ENCODE measurements around the gene ADGRG2.

Gene ADGRG2

DNA sequence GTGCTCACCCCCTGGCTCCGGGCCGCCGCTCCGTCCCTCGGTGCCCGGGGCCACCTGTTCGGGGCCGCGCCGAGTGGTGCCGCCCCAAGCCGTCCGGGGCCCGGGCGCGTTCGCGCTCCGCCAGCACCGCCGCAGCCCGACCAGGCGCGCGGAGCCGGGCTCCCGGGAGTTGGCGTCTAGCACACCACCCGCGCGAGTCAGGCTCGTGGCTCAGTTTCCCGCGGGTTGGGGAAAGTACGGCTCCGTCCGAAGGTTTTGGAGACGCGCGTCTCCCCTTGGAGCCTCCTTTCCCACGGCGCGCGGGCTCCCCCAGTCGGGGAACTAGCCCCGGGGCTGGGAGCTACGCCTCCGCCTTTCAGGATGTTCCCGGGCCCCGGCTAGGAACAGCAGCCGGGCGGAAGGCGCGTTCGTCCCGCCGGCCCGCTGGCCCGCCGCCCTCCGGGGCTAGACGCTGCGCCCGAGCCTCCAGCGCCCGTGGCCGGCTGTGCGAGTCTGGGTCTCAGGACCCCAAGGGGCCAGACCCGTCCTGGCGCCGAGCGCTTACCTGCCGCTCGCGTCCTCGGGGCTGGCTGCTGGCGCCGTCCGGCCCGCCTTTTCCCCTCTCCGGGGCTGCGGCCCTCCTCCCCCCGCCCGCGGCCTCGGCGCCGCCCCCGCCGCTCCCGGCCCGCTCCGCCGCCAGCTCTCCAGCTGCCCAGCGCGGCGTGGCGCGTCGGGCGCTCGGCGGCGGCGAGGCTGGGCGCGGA is at the start of gene ADGRG2:
Gene ADGRG2 (minus strand): TSS at position 571 of the 743 bp plus-strand sequence. CDS start 53,634 bp downstream, outside the sequence.
- no peak for DNase-seq

- no peak for DNase-seq
These were observed 46.3 kb upstream of the ADGRG2 start for GRCh38 chrX:19168609-19169008.

DNA sequence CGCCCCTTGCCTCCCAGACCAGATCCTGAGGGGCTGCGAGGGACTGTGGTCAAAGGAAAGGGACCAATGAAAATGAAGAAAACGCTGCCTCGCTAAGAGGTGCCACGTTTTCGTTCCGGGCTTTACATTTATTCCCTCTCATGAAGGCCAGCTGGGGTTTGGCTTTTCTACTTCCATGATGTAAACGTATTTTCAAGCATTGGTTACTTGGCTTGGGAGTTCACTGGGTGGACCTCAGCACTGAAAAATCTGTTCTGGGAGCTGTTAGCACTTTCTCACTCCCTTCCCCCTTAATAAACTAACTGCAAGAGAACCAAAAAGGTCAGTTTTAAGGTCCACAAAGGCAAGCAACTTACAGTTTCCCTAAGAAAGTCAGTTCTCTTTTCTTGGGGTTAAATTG is 40.6 kb upstream of the ADGRG2 start:
- no peak for DNase-seq

GRCh38 chrX:19156186-19156585 is 33.9 kb upstream of the ADGRG2 start:
- no peak for DNase-seq

GRCh38 chrX:19152762-19153161 is 30.5 kb upstream of the ADGRG2 start:
- no peak for DNase-seq

DNA sequence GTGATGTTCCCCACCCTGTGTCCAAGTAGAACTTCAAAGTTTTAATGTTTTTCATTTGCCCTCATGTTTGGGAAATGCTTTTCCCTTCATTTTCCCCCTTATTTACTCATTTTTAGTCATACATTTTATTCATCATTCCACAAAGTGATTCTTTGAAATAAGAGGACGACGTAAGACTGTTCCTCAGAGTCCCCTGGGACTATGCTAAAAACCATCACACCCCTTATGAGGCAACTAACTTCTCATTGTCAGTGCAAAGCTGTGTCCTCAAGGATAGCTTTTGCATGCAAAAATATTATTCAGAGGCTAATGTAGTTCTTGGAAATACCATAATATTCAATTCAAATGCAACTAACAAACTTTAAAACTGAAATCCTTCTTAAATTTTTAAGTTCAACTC is 14.8 kb upstream of the ADGRG2 start:
- no peak for DNase-seq

- DNase-seq, result no peak
These were observed 11.5 kb upstream of the ADGRG2 start for GRCh38 chrX:19133784-19134183.

DNA sequence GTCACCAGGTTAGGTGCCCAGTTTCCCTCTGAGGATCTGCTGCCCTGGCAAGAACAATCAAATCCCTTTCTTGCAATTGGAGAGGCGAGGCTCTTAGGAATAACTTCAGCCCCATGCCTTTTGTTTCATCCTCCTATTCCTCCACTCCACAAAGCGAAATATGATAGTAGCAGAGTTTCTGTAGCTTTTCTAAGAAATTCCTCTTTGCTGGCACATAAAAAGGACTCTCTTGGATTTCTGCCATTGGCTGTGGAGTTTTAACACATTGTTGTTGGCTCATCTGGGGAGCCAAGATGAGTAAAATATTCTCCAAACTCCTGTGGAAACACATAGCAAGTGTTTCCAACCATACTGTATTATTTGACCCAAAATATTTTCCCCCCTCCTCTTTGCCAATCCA is 11.0 kb upstream of the ADGRG2 start:
- no peak for DNase-seq

GRCh38 chrX:19130628-19131027 is 8.4 kb upstream of the ADGRG2 start:
- no peak for DNase-seq

GRCh38 chrX:19129694-19130093 is 7.4 kb upstream of the ADGRG2 start:
- no peak for DNase-seq

- DNase-seq, result no peak
These were observed 5.4 kb upstream of the ADGRG2 start for GRCh38 chrX:19127649-19128168.

DNA sequence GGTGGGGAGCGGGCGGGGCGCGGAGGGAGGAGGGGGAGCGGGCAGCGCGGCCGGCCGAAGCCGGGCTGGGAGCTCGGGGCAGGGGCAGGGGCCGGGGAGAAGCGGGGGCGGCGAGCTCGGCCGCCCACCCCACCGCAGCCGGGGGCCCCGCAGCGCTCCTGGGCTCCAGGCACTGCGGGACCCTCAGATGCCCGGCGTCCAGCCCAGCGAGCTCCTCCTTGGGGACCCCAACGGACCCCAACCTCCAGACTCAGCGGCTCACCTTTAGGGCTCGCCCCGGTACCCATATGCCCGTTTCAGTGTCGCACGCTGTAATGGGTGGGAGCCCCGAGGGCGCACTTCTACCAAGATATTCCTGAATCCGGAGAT is 357 bp upstream of the ADGRG2 start:
- DNase-seq, result no peak

DNA sequence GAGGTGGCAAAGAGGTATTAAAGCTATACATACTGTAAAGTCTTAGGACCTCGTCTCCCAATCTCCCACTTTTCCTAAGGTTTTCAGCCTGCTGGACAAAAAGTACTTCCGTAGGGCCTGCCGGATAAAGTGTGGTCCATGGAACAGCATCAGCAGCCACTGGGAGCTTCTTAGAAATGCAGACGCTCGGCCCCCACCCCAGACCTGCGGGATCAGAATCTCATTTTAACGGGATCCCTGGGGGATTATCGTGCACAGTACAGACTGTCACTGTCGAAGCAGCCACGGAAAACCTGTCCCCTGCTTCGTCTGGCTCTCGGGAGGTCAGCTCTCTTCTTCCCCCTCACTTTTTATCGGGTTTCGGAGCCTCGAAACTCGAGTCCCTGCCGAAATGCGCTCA is 802 bp downstream of the ADGRG2 start:
- no peak for DNase-seq

DNA sequence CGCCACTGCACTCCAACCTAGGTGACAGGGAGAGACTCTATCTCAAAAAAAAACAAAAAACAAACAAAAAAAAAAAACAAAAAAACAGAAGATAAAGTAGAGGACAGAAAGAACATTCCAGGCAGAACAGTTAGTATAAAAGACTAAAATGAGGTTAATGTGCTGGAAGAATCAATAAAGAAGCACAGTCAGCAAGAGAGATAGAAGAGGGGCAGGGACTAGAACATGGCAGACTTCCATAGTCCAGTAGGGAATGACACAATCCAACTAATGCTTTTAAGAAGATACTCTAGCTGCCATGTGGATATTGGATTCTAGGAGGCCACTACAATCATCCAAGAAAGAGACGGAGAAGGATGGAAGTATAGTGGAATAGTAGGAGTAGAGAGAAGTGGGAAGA is 11.6 kb downstream of the ADGRG2 start:
- no peak for DNase-seq

- no peak for DNase-seq
These were observed 15.2 kb downstream of the ADGRG2 start for GRCh38 chrX:19107035-19107434.

- no peak for DNase-seq
These were observed 21.7 kb downstream of the ADGRG2 start for GRCh38 chrX:19100586-19100985.

DNA sequence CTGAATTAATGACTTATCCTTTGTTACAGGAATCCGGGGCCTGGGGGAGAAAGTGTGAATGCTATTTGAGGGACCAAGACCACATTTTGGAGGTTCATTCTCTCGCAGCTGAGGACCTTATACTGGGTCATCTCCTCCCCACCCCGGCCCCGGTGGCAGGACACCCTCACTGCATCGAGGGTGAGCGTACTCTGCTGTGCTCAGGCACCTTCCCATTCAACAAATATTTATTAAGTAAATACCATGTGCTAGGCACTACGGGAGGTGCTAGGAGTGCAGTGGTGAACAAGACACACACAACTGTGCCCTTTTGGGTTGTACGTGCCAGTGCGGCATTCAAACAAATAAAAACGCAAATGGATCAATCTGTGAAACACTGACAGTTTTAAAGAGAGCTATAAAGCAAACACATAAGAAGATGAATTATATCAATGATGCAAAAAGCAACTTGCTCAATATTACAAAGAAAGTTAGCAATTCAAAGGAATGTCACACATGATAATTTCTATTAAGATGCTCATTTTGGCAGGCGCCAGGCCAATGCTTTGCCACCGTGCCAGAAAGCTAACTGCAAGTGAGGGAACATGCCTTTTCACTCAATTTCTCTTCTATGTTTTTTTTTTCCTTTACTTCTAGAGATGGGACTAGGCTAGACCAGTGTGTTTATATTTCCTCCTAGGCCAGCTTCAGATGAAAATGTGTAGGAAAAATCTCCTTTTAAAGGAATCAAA is 24.6 kb downstream of the ADGRG2 start:
- no peak for DNase-seq

DNA sequence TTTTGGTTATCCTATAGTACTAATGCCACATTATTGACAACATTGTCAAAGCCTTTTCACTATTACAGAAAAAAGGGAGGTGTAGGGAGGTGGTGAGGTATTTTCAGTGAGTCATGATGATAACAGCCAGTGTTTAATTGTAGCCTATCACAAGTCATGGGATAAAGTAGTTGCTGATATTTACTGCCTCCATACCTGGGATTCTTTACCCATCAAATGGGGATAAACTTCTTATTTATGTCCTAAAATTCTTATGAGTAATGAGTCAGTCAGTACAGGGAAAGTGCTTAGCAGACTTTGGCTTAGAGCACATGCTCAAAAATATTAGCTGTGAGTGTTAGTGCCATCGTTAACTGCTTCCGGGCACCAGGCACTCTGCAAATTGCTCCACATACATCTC is 25.7 kb downstream of the ADGRG2 start:
- DNase-seq, result no peak

DNA sequence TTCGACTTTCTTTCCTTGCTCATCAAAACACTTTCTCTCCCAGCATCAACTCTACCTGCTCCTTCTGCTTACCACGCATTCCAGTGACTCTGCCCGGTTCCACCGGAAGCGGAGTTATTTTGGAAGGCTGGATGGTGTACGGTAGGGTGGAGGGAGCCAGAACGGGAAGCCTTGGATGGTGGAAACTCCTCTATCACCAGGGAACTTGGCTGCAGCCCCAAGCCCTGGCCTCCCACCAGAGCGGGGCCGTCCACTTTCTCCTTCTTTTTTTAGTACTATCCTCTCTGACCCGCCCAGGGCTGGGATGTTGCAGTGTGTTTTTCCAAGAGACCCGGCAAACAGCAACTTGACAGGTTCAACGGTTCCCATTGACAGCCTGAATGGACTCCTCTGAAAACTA is 27.6 kb downstream of the ADGRG2 start:
- no peak for DNase-seq

GRCh38 chrX:19091596-19091995 is 30.7 kb downstream of the ADGRG2 start:
- DNase-seq, result no peak

- no peak for DNase-seq
These were observed 32.7 kb downstream of the ADGRG2 start for GRCh38 chrX:19089555-19090040.

DNA sequence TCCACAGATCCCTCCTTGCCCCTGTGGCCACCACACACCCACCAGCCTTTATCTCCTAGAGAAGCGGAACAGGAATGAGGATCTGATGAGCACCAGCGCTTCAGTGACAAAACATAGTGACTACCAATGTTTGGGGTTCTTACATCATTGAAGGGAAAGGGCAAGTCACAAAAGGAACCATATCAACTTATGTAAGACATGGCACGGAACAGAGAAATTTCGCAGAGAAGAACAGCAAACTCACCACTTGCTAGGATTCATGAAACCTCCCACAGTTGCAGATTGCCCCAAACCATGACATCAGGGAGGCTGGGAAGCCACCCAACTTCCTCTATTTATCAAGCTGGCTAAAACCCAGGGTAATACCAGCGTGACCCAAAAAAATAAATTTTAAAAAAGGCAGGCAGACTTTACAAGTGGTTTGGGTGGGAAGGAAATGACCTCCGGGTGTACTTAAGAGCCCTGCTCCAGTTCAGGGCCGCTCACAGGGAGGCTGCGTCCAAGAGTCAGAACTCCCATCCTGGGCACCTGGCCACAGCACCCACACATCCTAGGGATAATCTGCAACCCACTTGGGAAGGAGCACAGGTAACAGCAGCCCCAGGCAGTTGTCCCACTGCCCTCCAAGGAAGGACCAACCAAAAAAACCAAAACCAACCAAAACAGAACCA is 36.0 kb downstream of the ADGRG2 start:
- DNase-seq, result no peak

DNA sequence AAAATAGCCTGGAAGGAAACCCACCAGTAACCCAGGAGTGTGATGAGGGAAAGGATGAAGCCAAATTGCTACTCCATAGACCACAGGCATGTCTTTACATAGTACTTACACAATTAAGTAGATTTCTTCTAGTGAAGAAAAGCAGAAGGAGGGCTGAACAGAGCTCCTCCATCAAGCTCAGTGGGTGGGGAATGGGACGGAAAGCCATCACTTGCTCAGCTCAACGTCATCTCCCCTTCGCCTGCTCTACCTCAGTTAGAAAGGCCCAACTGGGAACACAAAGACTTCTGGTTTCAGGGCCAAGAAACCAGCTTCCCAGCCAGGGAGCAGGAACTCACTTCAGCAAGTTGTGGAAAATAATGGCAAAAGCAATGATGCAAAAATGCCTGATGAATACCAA is 36.6 kb downstream of the ADGRG2 start:
- DNase-seq, result no peak

DNA sequence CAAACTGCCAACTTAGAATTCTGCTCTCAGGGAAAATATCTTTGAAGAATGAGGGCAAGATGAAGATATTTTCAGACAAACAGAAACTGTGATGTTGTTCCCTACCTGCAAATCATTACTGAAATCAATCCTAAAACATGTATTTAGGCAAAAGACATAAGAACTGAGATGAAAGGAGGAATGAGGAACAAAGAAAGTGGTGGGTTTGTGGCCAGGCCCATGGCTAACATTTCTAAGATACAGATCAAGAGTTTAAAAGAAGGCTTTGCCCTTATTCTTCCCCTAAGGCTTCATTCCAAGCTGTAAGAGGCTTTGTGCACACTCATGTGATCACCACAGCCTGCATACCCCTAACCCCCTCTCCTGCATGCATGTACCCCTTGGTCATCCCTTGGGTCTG is 46.5 kb downstream of the ADGRG2 start:
- DNase-seq, result no peak

All from activated CD8-positive, alpha-beta memory T cell treated with anti-CD3 and anti-CD28 coated beads for 24 hours (primary cell).